GM12892 (cell line): ENCODE results near the gene USP7.

Experiments used
- POLR2A ChIP-seq: IDR thresholded peaks from 2 replicates; pipeline ENCODE4 v1.6.1; 2011; ENCODE audit warnings: low read depth, low read length, control low read depth
- POLR2AphosphoS5 ChIP-seq: IDR thresholded peaks from 2 replicates; pipeline ENCODE4 v1.6.1; 2011; ENCODE audit warnings: low read depth, low read length, control low read depth
- TAF1 ChIP-seq: IDR thresholded peaks from 2 replicates; pipeline ENCODE4 v1.6.1; 2011; ENCODE audit warnings: low read depth, mild to moderate bottlenecking, control low read depth, low read length, borderline replicate concordance

DNA sequence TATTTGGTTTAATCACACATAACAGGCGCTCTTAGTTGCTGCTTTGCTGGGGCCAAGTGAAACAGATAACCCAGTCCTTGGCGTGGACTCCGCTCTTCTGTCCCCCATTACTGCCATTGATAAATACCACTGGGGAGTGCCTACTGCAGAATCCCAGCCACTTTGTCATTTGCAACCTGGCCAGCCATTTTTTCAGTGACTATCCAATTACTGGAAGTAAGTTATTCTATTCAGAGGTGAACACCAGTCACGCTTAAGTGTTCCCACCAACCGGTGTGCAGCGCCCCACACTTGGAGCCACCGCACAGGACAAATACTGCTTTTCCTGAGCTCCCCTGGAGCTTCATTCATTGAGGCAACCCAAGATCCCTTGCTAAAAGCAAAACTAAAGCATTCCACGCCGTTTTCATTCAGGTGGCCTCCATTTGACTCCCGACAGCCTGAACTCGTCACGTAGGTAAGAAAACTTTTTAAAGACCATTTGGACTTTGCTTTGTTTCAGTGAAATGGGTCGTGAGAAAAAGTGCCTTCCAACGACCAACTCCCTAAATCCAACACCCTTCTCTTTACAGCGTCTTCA, 1.8 kb downstream of the USP7 start:
- TF ChIP-seq POLR2A: no peak
- no peak for TF ChIP-seq TAF1
- TF ChIP-seq POLR2AphosphoS5: no peak
